Fibroblast of lung (primary cell): Measurements from ENCODE around the gene MATN3.

Experiments used
- EZH2 ChIP-seq: IDR thresholded peaks from 2 replicates; pipeline ENCODE4 v1.5.1; 2012; ENCODE audit warnings: low read length, control low read depth, mild to moderate bottlenecking; ENCODE audit errors: missing control alignments
- TF ChIP-seq, protein P1 (sequence below), 2 donors: IDR thresholded peaks in 1 of 2; conservative IDR thresholded peaks in 1 of 2; 1 replicate in 1 of 2; 2 replicates in 1 of 2; pipeline ENCODE4 v1.5.1; 2011 to 2012; ENCODE audit warnings: low read length in 2 of 2, control low read depth in 1 of 2, inconsistent platforms in 1 of 2, low read depth in 1 of 2, mild to moderate bottlenecking in 1 of 2

DNA sequence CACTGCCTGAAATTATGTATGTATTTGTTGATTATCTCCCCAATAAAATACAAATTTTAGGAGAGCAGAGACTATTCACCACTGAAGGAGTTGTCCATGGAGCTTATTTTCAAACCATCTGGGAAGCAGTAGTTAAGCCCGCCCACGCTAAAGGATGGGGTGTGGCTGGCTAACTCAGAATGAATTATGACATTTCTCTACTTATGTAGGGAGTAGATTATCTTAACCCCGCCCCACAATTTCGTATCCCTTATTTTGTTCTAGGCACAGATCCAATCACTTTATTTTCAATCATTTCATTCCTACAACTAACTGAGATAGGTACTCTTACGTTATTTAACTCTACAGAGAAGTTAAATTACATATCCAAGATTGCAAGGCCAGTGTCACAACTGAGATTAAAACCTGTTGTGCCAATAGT lies 40.4 kb upstream of the MATN3 start:
- TF ChIP-seq EZH2: no peak
- TF ChIP-seq, protein P1, sequence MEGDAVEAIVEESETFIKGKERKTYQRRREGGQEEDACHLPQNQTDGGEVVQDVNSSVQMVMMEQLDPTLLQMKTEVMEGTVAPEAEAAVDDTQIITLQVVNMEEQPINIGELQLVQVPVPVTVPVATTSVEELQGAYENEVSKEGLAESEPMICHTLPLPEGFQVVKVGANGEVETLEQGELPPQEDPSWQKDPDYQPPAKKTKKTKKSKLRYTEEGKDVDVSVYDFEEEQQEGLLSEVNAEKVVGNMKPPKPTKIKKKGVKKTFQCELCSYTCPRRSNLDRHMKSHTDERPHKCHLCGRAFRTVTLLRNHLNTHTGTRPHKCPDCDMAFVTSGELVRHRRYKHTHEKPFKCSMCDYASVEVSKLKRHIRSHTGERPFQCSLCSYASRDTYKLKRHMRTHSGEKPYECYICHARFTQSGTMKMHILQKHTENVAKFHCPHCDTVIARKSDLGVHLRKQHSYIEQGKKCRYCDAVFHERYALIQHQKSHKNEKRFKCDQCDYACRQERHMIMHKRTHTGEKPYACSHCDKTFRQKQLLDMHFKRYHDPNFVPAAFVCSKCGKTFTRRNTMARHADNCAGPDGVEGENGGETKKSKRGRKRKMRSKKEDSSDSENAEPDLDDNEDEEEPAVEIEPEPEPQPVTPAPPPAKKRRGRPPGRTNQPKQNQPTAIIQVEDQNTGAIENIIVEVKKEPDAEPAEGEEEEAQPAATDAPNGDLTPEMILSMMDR (conservative IDR thresholded peaks at IDR 0.05 in 1 of 2, IDR thresholded peaks at IDR 0.05 in 1 of 2; ENCODE audit: low read depth in 1 of 2, low read length in 2 of 2): no peak
